Activated CD4-positive, alpha-beta T cell treated with anti-CD3 and anti-CD28 coated beads, Interleukin-2, amount 50 U/mL, for 48 hours (primary cell): ENCODE measurements around the gene AGBL1.
"Not testable (repeated sequence)": the region's sequence is repeated elsewhere in the genome, so short reads cannot be mapped to it uniquely, and the experiment has no call there.

ENCODE experiments used
- DNase-seq, 2 experiments: peaks; one replicate each; pipeline ENCODE4 v3.0.0-alpha.2; 2020

Gene AGBL1

GRCh38 chr15:86528094-86528493, 448.4 kb downstream of the AGBL1 start:
- not testable (repeated sequence) for DNase-seq

GRCh38 chr15:86538141-86538540, 458.5 kb downstream of the AGBL1 start:
- DNase-seq, result no peak

- DNase-seq, result no peak
Measured at GRCh38 chr15:86540840-86541467, 461.3 kb downstream of the AGBL1 start.

- no peak for DNase-seq
Measured at GRCh38 chr15:86541540-86541939, 461.9 kb downstream of the AGBL1 start.

- DNase-seq, result no peak
Measured at GRCh38 chr15:86550075-86550474, 470.4 kb downstream of the AGBL1 start.

GRCh38 chr15:86553108-86553507, 473.4 kb downstream of the AGBL1 start:
- DNase-seq, result no peak

- no peak for DNase-seq
Measured at GRCh38 chr15:86555098-86555497, 475.4 kb downstream of the AGBL1 start.

- DNase-seq, result no peak
Measured at GRCh38 chr15:86555939-86556338, 476.3 kb downstream of the AGBL1 start.

- DNase-seq, result no peak
Measured at GRCh38 chr15:86556396-86557017, 476.8 kb downstream of the AGBL1 start.

- DNase-seq, result no peak
Measured at GRCh38 chr15:86557018-86557550, 477.4 kb downstream of the AGBL1 start.

- DNase-seq, result no peak
Measured at GRCh38 chr15:86558252-86558651, 478.6 kb downstream of the AGBL1 start.

GRCh38 chr15:86558686-86559085, 479.0 kb downstream of the AGBL1 start:
- DNase-seq, result no peak

- no peak for DNase-seq
Measured at GRCh38 chr15:86568378-86568777, 488.7 kb downstream of the AGBL1 start.

GRCh38 chr15:86570738-86571137, 491.1 kb downstream of the AGBL1 start:
- DNase-seq, result no peak

GRCh38 chr15:86571873-86572272, 492.2 kb downstream of the AGBL1 start:
- no peak for DNase-seq

GRCh38 chr15:86572368-86572841, 492.7 kb downstream of the AGBL1 start:
- no peak for DNase-seq

GRCh38 chr15:86573476-86573875, 493.8 kb downstream of the AGBL1 start:
- DNase-seq, result no peak

GRCh38 chr15:86588413-86588812, 508.7 kb downstream of the AGBL1 start:
- DNase-seq, result no peak

- no peak for DNase-seq
Measured at GRCh38 chr15:86590461-86590860, 510.8 kb downstream of the AGBL1 start.

- no peak for DNase-seq
Measured at GRCh38 chr15:86591158-86591557, 511.5 kb downstream of the AGBL1 start.

- DNase-seq, result no peak
Measured at GRCh38 chr15:86591994-86592735, 512.5 kb downstream of the AGBL1 start.

- no peak for DNase-seq
Measured at GRCh38 chr15:86595741-86596140, 516.1 kb downstream of the AGBL1 start.

GRCh38 chr15:86603466-86603865, 523.8 kb downstream of the AGBL1 start:
- no peak for DNase-seq
